Measurements from ENCODE around the gene MRPL28. TPM values are rescaled to one million over a fixed set of nuclear protein-coding genes. Genes with fewer than 3 reads are reported as not detected.

The MRPL28 gene
- total RNA-seq, 4 donors from 2014 or later, result 55.1 to 70.8 (median 61.6) TPM

DNA sequence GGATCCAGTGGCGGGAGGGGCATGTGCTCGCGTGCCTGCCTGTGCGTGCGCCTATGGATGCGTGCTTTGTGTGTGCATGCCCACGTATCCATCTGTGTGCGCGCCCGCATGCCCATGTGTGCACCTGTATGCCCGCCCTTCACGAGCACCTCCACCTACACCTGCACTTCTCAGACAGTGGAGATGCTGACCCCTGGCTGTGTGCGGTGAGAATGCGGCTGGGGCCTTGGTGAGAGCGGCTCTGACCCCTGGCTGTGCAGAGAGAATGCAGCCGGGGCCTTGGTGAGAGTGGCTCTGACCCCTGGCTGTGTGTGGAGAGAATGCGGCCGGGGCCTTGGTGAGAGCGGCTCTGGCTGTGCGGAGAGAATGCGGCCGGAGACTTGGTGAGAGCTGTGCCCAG is 51.7 kb downstream of the MRPL28 start:
- intact Hi-C loops (cut with DNase I; ENCODE audit: low total_unique reads), result no loop called here
- WGBS, 2 donors, result 91 to 93% methylated on average over 20 to 22 of the region's 22 CpGs
- H3K4me3 ChIP-seq (ENCODE audit: low read depth, poor library complexity, severe bottlenecking), result no peak overlapping the region
- no peak for DNase-seq (ENCODE audit: low spot score in 2 of 2)
- TF ChIP-seq, protein P1, sequence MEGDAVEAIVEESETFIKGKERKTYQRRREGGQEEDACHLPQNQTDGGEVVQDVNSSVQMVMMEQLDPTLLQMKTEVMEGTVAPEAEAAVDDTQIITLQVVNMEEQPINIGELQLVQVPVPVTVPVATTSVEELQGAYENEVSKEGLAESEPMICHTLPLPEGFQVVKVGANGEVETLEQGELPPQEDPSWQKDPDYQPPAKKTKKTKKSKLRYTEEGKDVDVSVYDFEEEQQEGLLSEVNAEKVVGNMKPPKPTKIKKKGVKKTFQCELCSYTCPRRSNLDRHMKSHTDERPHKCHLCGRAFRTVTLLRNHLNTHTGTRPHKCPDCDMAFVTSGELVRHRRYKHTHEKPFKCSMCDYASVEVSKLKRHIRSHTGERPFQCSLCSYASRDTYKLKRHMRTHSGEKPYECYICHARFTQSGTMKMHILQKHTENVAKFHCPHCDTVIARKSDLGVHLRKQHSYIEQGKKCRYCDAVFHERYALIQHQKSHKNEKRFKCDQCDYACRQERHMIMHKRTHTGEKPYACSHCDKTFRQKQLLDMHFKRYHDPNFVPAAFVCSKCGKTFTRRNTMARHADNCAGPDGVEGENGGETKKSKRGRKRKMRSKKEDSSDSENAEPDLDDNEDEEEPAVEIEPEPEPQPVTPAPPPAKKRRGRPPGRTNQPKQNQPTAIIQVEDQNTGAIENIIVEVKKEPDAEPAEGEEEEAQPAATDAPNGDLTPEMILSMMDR (IDR thresholded peaks at IDR 0.05), result no peak
- no peak for TF ChIP-seq POLR2A (IDR thresholded peaks at IDR 0.05)

DNA sequence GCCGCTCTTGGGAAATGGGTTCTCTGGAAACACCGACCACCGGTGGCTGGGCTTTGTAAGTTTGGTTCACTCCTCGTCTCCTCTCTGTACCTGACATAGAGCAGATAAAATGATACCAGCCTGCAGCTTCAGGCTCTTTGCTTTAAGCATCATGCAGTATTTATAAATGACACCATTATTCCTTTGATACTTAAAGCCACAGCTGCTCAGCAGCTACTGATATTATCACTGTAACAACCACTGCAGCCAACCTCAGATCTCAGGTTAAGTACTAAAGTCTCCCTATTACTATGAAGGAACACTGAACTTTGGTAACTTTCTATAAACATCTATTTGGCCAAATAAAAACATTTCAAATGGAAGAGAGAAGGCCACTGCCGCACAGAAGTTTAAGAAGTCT is 52.8 kb downstream of the MRPL28 start:
- WGBS, 2 donors, result 95 to 97% methylated on average over 5 of the region's 5 CpGs
- no peak overlapping the region for H3K4me3 ChIP-seq (ENCODE audit: low read depth, poor library complexity, severe bottlenecking)
- intact Hi-C loops (cut with DNase I; ENCODE audit: low total_unique reads), result no loop called here
- TF ChIP-seq POLR2A (IDR thresholded peaks at IDR 0.05), result no peak
- TF ChIP-seq, protein P1 (IDR thresholded peaks at IDR 0.05), result no peak
- no peak for DNase-seq (ENCODE audit: low spot score in 2 of 2)

Other genes starting within 250 kb of the MRPL28 start
- 10 to 100 TPM; 20.3 to 33.9 (median 23.6) TPM for gene NPRL3, start 231.9 kb downstream of the MRPL28 start, total RNA-seq
- not detected for gene HBZ, start 217.9 kb downstream of the MRPL28 start, total RNA-seq
- not detected for gene HBM, start 204.6 kb downstream of the MRPL28 start, total RNA-seq
- gene HBA2, start 197.7 kb downstream of the MRPL28 start, total RNA-seq, result 100 to 1,000 TPM in 1 of 4 donors, 10 to 100 TPM in 2, 1 to 10 TPM in 1; 1.3 to 348 (median 64.4) TPM
- gene HBA1, start 193.9 kb downstream of the MRPL28 start, total RNA-seq, result 100 to 1,000 TPM in 2 of 4 donors, 10 to 100 TPM in 1, 1 to 10 TPM in 1; 2.5 to 474 (median 180) TPM
- 1 to 10 TPM in 1 of 4 donors, not detected in 3; 1.7 TPM for gene HBQ1, start 190.1 kb downstream of the MRPL28 start, total RNA-seq
- 100 to 1,000 TPM in 1 of 4 donors, 10 to 100 TPM in 3; 38.4 to 111 (median 43.5) TPM for gene LUC7L, start 141.1 kb downstream of the MRPL28 start, total RNA-seq
- gene FAM234A, start 135.7 kb downstream of the MRPL28 start, total RNA-seq, result 100 to 1,000 TPM in 3 of 4 donors, 10 to 100 TPM in 1; 61.4 to 123 (median 110) TPM
- 1 to 10 TPM in 2 of 4 donors, under 1 TPM in 2; 0.08 to 2.7 (median 1.6) TPM for gene RGS11, start 94.6 kb downstream of the MRPL28 start, total RNA-seq
- not detected for gene ARHGDIG, start 89.9 kb downstream of the MRPL28 start, total RNA-seq
- gene PDIA2, start 87.4 kb downstream of the MRPL28 start, total RNA-seq, result under 1 TPM in 3 of 4 donors, not detected in 1; 0.12 to 0.45 (median 0.23) TPM
- 10 to 100 TPM; 37.9 to 45.7 (median 40.6) TPM for gene AXIN1, start 17.8 kb downstream of the MRPL28 start, total RNA-seq
- 10 to 100 TPM; 13.8 to 30.0 (median 19.4) TPM for gene PGAP6, start 11.4 kb upstream of the MRPL28 start, total RNA-seq
- 10 to 100 TPM; 15.4 to 29.8 (median 19.5) TPM for gene NME4, start 26.7 kb upstream of the MRPL28 start, total RNA-seq
- 10 to 100 TPM; 14.0 to 21.0 (median 18.8) TPM for gene DECR2, start 31.3 kb upstream of the MRPL28 start, total RNA-seq
- 10 to 100 TPM; 22.1 to 66.3 (median 27.7) TPM for gene RAB11FIP3, start 55.1 kb upstream of the MRPL28 start, total RNA-seq
- gene CAPN15, start 157.2 kb upstream of the MRPL28 start, total RNA-seq, result 10 to 100 TPM; 80.8 to 95.5 (median 84.6) TPM
- gene PRR35, start 189.9 kb upstream of the MRPL28 start, total RNA-seq, result not detected
- gene NHLRC4, start 196.5 kb upstream of the MRPL28 start, total RNA-seq, result 1 to 10 TPM in 1 of 4 donors, under 1 TPM in 3; 0.49 to 1.0 (median 0.57) TPM
- 10 to 100 TPM; 33.2 to 46.1 (median 43.5) TPM for gene PIGQ, start 199.4 kb upstream of the MRPL28 start, total RNA-seq
- 100 to 1,000 TPM; 103 to 161 (median 122) TPM for gene RAB40C, start 219.5 kb upstream of the MRPL28 start, total RNA-seq